Thyroid gland (tissue), 4 donors: ENCODE data around the gene HECTD4.

Source experiments
- CTCF ChIP-seq, 6 experiments: fragments of 200-600 bp in 3 of 6; fragments of 450-650 bp in 3 of 6; sonication (generic) in 3 of 6; IDR thresholded peaks; one replicate each; pipeline ENCODE4 v1.5.1; 2016 to 2019; ENCODE audit warnings: antibody characterized with exemption in 6 of 6, mild to moderate bottlenecking in 2 of 6, inconsistent platforms in 1 of 6, moderate library complexity in 1 of 6
- POLR2A ChIP-seq, 2 donors: fragments of 450-650 bp; IDR thresholded peaks; one replicate each; pipeline ENCODE4 v1.6.1; 2017; ENCODE audit warnings: antibody characterized with exemption in 2 of 2, mild to moderate bottlenecking in 2 of 2, moderate library complexity in 1 of 2

- no peak for TF ChIP-seq CTCF (IDR thresholded peaks at IDR 0.05)
- no peak for TF ChIP-seq POLR2A (IDR thresholded peaks at IDR 0.05)
Observed at GRCh38 chr12:112285600-112286401, 96.4 kb downstream of the HECTD4 start.
